HG02588 (cell line): ENCODE measurements around the gene COL13A1.

Experiments used
- ATAC-seq: cut with Tn5 transposase; IDR thresholded peaks from one replicate; pipeline ENCODE4 v1.9.1; 2021; ENCODE audit warnings: mild to moderate bottlenecking, moderate library complexity; ENCODE audit not compliant: unreplicated experiment

Gene COL13A1

DNA sequence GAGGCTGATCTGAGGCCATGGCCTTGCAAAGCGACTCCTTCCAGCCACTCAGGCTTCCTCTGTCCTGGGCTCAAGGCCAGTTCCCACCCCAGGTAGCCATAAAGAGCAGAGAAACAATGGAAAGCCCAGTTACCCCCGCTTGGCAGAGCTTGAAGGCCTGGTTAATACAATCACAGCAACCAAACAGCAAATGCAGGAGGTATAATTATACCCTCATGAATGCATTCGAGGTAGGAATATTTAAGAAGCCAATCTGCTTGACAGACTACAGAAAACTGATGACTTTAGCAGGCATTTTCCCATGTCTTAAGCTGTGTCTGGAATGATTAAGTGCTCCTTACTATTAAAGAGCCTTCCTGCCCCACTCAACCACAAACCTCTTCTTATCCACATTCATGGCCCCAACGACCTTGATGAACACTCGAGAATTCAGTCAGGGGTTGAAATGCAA is 136.9 kb downstream of the COL13A1 start:
- ATAC-seq = no peak

DNA sequence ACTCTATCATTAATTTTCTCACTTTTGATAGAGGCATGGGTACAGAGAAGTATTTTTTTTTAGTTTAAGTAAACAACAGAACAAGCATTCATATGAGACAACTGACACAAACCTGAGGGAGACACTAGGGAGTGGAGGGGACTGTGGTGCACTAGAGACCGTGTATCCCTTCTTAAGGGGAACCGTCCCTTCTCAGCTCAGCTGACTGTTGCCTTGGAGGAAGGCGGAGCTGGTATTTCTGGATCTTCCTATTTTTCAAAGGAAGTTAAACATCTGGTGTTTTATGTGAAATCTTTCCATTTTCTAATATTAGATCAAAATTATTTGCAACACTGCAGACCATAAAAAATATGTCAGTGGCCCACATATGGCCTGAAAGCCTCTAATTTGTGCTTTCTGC is 137.4 kb downstream of the COL13A1 start:
- ATAC-seq = no peak

DNA sequence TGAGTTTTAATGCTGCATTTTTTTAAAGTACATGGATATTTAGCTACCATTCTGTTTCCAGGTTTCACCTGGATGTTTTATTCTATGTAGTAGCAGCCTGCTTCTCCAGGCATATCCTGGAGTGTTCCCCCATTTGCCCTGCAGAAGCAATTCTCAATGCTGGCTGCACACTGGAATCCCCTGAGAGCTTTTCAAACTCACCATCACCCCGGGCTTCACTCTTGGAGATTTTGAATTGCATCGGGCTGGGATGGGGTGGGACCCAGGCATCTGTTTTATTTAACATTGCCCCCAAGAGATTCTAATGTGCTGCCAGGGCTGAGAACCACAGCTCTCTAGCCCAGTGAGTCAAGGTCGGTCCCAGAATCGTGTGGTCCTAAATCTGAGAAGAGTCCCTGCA is 137.8 kb downstream of the COL13A1 start:
- no peak for ATAC-seq

DNA sequence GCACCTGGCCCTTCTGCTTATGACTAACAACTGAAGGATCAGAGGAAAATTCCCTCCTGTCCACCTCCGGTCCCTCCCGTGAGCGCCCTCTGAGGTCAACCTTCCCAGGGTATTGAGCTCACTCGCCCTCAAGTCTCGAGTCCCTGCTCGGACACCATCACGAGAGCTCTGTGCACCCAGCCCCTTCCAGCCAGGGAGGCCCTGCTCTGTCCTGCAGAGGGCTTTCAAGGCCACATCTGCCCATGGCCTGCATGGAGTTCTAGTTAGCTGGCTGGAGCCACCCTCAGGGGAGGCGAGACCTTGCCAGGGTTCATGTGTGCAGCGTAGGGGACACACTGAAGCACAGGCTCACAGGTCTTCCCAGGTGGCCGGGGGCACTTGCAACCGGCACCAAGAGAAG is 140.0 kb downstream of the COL13A1 start:
- no peak for ATAC-seq

DNA sequence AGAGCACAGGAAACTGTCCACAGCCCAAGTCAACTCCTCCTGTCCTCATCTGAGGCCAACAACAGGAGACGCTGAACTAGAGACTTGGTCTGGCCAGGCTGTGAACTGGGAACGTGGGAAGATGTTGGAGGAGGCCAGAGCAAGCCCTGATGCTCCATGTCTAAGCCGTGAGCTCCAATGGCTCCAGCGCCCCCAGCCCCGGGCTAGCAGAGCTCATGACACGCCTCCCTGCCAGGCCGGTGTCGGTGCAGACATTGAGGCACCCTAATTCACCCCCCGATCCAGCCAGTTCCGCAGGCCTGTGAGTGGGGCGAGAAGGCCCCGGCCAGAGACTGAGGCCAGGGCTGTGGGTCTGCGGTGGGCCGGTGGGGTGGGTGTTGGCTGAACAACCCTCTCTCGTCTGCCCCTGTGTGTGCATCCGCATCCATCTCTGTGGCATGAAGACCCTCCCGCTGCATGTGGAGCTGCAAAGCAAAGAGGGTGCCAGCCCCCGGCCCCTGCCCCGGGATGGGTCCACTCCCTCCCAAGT is 141.7 kb downstream of the COL13A1 start:
- ATAC-seq = no peak

DNA sequence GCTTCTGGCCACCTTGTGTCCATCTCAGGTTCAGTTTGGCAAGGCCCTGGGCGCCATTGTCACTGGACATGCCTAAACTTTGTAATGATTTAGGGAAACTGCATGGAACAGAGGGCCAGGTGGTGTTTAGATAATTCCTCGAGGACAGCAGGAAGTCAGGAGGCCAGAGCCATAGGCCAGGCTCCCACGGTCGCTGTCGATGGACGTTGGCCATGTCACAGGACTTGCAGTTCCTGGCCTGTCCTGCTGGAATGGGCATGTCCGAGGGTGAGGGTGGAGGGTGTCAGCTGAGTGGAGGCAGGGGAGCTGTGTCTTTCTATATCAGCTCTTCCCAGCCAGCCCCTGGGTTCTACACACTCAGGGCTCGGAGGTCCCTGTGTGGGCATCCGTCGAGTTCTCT is 143.1 kb downstream of the COL13A1 start:
- no peak for ATAC-seq

DNA sequence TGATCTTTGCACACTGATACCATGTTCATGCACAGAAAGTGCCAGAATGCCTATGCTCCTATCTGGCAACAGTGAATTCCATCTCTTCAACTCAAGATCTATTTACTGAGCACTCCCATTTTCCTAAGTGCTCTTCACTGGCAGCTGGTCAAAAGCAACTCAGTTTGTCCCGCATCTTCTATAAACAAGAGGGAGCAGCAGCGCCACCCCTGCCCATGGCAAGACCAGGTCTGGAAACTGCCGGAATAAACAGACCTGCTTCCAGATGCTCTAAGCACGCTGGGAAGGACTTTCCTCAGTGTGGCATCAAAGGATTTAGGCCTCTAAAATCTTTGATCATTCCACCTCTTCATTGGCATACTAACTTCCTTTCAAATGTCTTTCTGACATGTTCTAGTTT is 146.6 kb downstream of the COL13A1 start:
- no peak for ATAC-seq

DNA sequence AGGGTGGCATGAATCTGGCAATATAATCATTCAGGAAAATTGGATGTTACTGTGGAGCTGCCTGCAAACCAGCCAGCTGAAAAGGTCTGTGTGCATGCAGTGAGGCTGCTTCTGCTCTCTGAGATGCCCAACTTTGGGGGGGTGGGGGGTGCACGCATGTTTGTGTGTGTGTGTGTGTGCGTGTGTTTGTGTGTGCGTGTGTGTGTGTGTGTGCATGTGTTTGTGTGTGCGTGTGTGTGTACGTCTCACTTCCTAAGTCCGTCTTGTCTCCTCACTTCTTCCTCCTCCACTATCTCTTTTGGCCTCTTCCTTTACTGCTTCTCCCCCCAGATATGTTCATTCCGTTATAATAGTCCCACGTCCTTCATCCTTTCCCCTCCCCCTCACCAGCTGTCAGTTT is 148.1 kb downstream of the COL13A1 start:
- ATAC-seq = no peak

DNA sequence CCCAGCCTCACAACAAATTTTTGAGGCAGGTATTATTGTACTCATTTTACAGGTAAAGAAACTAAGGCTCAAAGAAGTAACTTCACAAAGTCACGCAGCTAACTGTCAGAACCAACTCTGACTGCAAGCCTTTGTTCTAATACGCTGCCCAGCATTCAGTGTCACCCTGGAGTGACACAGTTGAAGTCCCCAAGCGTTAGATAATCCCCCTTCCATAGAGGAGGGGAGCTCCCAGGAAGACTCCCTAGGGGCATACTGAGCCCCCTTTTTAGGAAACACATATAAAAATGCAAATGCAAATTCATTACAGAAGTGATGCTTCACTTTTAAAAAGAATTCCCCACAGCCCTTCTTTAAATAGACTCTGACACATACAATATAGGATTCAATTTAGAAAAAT is 150.0 kb downstream of the COL13A1 start:
- no peak for ATAC-seq

DNA sequence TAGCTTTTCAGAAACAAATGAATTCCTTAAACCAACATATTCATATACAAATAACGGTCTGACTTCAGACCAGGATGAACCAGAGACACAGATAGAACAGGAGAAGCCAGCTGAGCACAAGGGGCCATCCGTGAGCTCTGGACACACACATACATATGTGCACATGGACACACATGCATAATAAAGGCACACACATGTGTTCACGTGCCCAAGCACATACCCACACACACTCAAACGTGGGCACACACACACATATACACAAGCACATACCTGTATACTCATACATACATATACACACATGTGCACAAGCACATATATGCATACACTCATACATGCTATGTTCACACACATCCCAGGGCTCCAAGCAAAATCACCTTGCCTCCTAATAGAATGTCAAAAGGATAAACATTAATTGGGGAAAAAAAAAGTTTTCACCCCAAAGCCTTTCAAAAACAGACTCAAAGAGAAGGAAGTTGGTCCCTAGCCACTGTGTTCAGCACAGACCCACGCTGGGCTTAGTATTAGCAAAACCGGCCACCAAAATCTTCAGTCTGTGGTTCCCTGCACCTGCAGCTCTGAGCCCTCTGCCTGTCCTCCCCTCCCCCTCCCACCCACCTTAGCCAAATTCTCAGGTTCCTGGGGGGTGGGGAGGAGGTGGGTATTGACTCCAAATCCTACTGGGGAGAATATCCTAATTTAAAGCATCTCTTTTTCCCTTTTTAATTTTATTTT is 150.5 kb downstream of the COL13A1 start:
- ATAC-seq = no peak

DNA sequence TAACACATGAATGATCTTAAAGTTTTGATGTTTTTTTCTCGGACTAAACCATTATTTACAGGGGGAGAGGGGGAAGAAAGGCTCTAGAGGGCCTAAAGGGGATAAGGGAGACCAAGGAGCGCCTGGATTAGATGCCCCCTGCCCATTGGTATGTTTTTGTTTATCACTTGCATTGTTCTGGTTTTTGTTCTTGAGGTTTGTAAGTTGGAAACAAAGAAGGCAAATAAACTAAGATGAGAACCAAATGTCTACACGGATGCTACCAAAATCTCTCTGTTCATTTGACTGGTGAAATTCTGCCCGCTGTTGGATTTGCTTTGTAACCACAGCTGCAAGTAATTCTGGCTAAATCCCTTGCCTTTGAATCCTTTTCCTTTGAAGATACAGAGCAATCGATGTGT is 151.1 kb downstream of the COL13A1 start:
- ATAC-seq = no peak

DNA sequence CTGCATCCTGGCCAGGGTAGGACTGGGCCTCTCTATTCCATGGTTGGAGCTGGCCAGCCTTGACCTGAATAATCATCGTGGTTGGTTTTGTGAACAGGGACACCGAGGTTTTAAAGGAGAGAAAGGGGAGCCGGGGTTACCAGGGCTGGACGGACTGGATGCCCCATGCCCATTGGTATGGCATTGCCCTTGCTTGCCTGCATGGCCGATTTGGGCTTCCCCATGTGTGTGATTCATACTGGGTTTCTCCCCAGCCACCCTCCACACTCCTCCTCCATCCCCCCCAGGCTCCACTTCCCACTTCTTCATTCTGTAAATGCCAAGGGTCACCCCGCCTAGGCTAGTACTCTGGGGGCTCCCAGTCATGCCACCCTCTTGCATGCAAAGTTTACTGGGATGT is 152.1 kb downstream of the COL13A1 start:
- no peak for ATAC-seq

DNA sequence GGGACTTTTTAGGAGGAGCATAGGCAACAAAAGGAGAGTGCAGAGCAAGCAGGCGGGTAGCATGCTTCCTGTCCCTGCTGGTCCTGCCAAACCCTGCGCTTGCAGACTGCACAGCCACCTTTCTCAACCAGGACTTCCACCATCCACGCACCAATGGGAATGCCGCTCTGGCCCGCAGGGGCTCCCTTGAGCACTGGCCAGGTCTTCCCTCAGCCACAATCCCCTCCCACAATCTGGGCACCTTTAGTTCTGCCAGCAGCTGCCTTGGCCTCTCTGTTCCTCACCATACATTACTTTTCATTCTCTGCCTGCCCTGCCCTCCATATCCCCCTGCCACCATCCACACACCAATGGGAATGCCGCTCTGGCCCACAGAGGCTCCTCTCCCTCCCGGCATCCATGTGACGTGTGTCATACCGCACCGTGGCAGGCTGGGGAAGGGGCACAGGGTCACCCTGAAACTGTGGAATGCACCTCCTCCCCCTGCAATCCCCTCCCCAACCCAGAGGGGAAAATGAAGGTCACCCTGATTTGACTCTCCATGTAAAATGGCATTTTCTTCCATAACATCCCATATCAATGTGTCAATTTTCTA is 153.6 kb downstream of the COL13A1 start:
- ATAC-seq = no peak

DNA sequence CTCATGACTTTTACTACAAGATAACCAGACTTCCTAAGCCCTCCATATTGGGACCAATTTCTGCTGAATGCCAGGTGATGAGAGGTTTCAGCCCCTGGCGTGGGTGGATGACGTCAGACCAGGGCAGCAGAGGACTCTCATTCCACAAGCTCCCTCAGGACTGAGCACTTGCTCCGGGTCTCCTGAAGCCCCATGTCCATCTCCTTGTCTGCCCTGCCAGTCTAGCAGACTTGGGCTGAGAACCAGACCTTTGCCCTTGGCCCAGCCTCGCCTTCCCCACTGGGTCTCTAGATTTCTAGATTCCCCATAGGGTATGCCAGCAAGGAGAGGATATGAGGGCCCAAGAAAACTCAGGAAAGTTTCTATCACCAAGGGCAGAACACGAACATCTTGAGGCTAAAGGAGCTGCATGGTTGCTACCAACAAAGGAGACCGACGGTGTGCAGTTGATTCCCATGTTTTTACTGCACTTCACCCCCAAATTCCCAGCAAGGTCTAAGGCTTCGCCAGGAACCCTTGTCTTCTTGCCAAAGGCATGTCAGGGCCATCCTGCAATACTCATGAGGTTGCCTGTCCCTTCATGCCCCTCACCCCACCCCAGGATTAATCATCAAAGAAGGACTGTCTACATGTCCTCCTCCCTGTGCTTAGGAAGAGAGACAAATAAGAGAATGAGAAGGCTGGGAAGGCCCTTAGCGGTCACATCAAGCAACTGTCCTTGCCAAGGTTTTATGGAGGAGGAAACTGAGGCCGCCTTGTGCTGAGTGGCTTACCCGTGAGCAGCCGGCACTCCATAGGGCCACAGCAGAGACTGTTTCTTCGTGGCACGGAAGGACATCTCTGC is 154.4 kb downstream of the COL13A1 start:
- no peak for ATAC-seq

DNA sequence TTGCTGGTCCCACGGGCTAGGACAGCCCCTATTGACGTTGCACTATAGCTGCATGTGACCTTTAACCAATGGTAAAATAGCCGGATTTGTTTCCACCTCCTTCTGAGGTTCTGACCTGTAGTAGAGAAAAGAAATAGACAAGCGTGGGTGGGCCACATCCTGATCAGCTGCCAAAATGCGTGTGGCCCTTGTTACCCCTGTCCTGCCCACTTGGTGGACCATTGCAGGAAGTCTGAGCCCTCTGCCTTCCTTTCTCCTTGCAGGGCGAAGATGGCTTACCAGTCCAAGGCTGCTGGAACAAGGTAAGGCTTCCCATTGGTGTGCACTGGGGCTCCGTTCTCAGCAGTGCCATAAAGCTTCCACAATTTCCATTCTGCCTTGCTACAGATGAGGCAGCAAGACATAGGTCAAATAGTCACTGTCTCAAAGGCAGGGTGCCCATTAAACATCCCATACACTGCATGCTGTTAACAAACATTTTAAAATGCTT is 155.1 kb downstream of the COL13A1 start:
- no peak for ATAC-seq

DNA sequence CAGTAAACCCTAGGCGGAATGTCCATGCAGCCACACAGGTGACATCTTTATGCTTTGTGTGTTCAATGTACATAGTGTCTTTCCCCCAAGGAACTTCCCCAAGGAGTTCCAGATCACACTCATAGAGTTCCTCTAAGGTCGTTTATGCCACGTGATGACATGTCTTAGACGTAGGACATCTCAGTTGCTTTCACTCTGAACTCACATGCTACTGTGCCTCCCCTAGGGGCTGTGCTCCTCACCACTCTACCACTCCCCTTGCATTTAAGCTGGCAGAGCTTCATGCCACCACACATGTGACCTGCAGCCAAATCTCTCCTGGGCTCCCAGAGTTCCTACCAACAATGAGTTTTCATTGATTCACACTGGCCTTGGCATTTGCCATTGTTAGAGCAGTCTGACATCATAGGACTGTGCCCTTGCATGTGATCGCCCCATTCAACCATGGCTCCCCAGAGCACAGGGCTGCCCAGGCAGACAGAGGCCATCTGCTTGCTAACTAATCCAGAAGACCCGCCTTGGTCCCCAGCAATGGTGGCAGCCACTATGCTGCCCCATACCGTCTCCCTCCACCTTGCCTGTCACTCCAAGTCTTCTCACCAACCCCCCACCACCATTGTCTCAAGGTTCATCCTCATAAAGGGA is 155.7 kb downstream of the COL13A1 start:
- no peak for ATAC-seq

DNA sequence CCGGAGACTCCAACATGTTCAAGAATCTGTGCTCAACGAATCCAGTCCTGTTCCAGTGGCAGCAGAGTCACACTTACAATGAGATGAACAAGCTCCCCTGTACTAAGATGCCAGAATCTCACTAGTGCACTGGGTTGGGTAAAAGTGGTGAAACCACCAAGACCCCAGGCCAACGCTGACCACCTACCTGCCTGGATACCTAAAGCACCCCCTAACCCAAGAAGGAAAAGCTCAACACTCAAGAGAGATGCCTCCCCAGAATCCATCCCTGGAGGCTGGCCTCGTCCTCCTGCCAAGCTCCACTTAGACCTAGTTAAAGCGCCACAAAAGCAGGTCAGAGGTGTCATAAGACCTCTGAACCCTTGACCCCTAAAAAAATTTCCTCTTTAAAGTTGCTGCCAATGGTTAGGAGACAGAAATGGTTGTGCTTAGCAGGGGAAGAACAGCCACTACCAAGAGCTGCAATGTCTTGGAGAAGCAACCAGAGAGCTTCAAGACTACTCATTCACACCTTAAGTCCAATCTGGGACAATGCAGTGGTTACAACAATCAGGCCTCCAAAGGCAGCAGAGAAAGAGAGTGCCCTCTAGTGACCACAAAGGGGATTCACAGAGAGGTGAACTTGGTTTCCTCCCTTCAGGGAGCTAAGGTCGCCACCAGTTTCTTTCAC is 156.3 kb downstream of the COL13A1 start:
- ATAC-seq = no peak

DNA sequence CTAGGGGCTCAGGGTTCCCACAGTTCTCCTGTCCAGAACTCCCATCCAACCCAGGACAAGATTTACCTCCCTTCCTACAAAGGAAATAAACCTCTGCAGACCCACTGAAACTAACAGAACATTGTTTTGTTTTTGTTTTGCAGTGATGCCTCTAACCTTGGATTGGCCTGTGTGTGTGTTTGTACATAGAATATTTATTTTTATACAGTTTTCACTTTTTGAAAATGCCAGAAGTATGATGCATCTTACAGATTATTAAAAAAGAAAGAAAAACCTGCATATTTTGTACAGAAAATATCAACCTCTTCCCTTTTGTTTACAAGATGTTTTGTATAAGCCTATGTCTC is 156.8 kb downstream of the COL13A1 start:
- ATAC-seq = no peak

DNA sequence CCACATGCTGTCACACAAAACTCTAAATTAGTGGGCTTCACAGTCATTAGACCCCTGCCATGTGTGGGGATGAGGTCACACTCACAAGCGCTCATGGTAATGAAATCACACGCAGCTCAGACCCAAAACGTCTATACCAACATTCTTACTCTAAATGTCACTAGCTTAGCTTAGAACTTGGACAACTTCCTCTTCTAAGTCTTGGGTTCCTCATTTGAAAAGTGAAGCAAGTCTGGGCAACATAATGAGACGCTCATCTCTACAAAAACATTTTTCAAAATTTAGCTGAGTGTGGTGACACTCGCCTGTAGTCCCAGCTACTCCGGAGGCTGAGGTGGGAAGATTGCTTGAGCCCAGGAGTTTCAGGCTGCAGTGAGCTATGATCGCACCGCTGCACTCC is 158.2 kb downstream of the COL13A1 start:
- ATAC-seq = no peak

DNA sequence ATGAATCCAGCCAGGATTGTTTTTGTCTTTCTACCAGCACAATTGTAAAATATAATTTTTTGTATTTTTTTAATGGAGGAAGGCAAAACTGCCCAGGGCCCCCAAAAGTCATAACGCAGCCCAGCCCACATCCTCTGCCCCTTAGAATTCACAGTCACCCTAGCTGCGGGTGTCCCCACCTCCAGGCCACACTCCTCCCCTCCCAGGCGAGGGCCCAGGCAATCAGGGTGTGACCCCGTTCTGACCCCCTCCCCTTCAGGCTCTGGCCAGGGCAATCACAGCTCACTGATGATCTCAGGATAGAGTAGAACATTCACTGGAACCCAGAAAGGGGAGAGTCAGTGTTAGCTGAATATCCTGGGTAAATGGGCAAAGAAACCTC is 158.9 kb downstream of the COL13A1 start:
- no peak for ATAC-seq
